HG03280 (cell line): ENCODE results near the gene CHST1.

Experiments
- ATAC-seq: cut with Tn5 transposase; IDR thresholded peaks from one replicate; pipeline ENCODE4 v1.9.1; 2021; ENCODE audit warnings: mild to moderate bottlenecking, moderate library complexity; ENCODE audit not compliant: unreplicated experiment

Gene CHST1

GRCh38 chr11:45665206-45665932, at the start of gene CHST1:
Gene CHST1, minus strand, starts transcription at chr11:45665622. Its CDS starts 14,699 bp downstream, at chr11:45650923.
- no peak for ATAC-seq

DNA sequence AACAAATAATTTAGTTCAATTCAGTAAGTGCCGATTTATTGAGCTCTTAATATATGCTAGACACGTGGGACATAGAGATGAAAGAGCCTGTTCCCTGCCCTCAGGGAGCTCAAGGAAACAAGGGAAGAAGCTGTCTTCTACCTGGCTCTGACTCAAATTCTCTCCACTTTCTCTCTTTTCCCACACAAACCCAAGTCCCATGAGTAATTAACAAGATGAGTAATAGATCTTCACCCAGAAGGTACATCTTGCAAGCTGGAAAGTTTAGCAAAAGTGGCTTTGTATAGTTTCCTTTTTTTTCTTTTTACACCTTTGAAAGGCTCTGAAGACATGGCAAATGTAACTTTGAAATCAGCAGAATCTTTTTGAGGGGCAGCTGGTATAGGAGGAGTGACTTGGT, 48.2 kb upstream of the CHST1 start:
- ATAC-seq: no peak

DNA sequence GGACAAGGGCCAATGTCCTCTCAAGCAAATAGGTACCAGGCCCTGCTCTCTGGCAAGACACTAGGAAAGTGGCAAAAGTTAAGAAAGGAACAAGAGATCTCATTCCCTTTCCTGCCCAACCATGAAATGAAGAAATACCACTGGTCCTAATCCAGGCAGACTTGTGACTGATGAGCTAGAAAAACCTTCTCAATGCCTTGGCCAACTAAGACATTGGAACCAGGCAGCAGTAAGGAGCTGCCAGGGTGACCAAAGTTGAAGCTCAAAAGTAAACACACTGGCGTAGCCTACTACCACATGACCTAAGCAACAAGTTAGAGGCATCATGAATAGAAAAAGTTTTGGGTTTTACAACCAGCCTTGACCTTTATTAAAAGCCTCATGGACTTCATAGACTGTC, 45.1 kb upstream of the CHST1 start:
- no peak for ATAC-seq

DNA sequence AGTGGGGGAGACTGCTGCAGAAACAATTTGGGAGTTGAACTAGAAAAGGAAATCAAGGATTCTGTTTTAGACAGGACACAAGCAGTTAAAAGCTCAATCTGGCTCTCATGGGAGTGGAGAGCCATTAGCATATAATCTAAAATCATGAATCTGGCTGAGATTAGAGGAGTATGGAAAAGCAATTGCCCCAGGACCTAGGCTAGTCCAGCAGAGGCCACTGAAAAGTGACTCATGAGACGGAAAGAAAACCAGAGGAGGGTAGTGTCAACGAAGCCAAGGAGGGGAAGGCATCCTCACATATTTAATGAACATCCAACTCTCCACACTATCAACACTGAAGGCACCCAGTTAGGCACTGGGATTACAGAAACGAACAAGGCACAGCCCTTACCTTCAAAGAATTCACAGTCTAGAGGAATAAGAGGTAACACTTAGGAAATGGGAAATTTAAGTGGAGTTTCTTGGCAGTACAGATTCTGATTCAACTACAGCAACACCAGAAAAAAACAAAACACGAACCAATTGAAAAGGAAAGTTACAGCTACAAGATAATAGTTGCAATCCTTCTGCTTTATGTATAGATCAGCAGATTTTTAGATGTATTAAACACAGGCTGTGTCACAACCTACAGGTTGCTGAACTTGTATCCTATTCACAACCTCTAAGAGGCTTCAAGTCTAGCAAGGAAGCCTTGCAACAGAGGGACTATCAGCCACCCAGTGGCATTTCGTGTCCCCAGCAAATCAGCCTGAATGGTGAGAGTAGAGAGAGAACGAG, 43.7 kb upstream of the CHST1 start:
- no peak for ATAC-seq

DNA sequence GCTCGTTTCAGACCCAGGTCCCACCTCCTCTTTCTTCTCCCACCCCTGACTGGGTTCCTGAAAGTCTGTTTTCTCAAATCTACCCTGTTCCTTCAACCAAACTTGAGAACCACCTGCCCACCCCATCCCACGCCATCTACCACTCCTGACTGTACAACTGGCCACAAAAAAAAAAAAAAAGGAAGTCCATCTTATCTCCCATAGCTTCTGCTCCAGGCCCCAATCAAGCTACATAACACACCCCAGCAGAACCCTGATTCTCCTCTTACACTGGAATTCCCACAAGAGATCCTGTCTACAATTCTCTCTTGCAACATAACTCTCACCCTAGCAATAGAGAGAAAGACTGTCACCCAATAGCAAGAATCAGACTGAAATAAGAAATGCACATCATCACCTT, 39.2 kb upstream of the CHST1 start:
- no peak for ATAC-seq

GRCh38 chr11:45704133-45704532, 38.7 kb upstream of the CHST1 start:
- ATAC-seq: no peak

- no peak for ATAC-seq
Observed at GRCh38 chr11:45702511-45702910, 37.1 kb upstream of the CHST1 start.

- ATAC-seq: no peak
Observed at GRCh38 chr11:45698777-45699497, 33.5 kb upstream of the CHST1 start.

DNA sequence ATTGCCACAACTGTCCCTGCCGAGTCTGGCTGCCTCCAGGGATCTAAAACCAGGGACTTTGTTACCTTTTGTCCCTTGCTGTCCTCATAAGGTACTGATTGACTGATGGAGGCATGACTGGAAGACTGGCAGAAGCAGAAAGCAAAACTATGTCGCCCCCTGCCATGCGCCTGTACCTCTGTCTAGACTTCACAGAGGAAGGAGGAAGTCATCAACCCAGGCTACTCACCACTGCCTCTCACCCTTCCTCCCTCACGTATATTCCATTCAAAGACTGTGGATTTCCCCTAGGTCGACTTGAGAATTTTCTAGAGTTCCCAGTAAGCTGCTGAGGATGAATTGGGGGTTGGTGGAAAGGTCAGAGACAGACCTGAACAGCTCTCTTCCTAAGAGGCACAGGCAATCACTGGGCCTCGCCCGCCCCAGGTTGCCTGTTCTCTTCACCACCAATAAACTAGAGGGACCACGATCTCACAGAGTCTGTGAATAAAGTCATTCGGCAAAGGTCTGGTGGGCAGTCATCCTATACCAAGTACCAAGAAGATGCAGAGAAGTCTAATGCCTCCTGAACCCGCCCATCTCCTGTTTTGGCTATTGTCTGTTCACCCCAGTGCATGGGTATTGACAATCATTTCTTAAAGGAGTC, 27.5 kb upstream of the CHST1 start:
- ATAC-seq: no peak

GRCh38 chr11:45688472-45689033, 23.1 kb upstream of the CHST1 start:
- ATAC-seq: no peak

GRCh38 chr11:45687836-45688235, 22.4 kb upstream of the CHST1 start:
- no peak for ATAC-seq

DNA sequence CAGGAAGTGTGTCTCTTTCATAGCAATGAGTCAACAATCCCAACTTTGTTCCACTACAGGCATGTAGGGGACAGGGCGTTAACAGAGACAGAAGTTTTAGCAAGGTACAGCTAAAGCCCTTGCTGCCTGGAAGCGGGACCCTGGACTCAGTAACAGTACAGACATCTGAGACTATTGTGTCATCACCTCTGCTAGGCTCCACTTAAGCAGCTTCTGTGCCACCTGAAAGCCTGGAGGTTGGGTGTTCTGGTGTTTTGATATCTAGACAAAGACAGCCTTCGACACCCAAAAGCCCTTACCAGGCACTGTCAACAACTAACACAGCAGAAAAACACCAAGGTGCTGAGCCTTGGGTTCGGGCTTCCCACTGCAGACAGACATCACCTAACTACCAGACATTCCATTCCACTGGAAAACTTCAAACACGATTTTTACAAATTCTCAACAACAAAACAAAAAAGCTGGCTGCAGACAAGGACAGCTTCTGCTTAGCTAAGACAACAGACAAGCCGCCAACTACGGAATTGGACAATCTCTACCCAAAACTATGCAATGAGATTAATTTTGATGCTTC, 20.6 kb upstream of the CHST1 start:
- no peak for ATAC-seq

GRCh38 chr11:45684440-45684839, 19.0 kb upstream of the CHST1 start:
- no peak for ATAC-seq

- ATAC-seq: no peak
Observed at GRCh38 chr11:45683271-45684058, 18.0 kb upstream of the CHST1 start.

GRCh38 chr11:45679806-45680205, 14.4 kb upstream of the CHST1 start:
- ATAC-seq: no peak

DNA sequence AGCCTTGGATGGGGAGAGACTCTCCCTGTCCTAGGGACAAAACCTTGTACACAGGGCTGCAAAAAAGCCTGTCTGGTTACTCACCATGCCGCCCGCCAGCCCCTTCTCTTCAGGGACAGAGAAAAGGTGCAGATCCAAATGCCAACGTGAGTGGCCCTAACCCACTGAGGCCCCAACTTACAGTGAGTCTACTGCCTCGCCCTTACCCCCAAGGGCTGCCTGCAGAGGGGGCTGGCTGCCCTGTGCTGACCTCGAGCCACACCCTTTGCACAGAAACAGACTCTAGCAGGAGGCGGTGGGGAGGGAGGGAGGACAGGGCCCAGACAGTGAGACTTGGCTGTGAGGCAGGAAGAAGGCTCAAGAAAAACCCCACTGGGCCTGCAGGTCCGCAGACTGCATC, 13.6 kb upstream of the CHST1 start:
- no peak for ATAC-seq

GRCh38 chr11:45677770-45678512, 12.5 kb upstream of the CHST1 start:
- ATAC-seq: no peak

GRCh38 chr11:45676522-45677095, 11.2 kb upstream of the CHST1 start:
- peak; percentile 91 for ATAC-seq

GRCh38 chr11:45675646-45676045, 10.2 kb upstream of the CHST1 start:
- ATAC-seq: no peak
